ENCODE results near the gene OR10H4. TPM values are rescaled to one million over a fixed set of nuclear protein-coding genes. Genes with fewer than 3 reads are reported as not detected.
"Not testable (repeated sequence)": the region's sequence is repeated elsewhere in the genome, so short reads cannot be mapped to it uniquely, and the experiment has no call there.

OR10H4 gene
- total and polyA plus RNA-seq, 2 of the 8 experiments (the other 6 are each of a cell fraction or from before 2014, with no cell fraction given) = not detected

DNA sequence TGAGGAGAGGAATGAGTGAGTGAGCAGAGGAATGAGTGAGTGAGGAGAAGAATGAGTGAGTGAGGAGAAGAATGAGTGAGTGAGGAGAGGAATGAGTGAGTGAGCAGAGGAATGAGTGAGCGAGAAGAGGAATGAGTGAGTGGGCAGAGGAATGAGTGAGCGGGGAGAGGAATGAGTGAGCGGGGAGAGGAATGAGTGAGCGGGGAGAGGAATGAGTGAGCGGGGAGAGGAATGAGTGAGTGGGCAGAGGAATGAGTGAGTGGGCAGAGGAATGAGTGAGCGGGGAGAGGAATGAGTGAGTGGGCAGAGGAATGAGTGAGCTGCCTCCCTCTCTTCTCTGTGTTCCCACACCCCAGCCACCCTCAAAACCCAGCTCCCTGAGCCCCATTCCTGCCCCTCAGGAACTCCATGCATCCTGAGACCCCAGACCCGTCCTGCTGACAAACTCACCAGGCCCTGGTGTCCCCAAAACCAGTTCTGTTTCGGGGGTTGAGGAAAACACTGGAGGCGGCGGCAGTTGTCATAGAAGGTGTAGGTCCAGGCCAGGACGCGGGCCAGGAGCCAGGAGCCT is 15.0 kb upstream of the OR10H4 start:
- H3K56ac ChIP-seq (replicated peaks; ENCODE audit: insufficient read length, low read depth, low read length) = not testable (repeated sequence)

More for the DNA sequence above, 15.0 kb upstream of the OR10H4 start:
- H3K79me1 ChIP-seq (ENCODE audit: low read depth, low read length); H4K5ac ChIP-seq (ENCODE audit: insufficient read length, low read depth, low read length); H3K14ac ChIP-seq (ENCODE audit: insufficient read length); H3K4me3 ChIP-seq (ENCODE audit: extremely low read depth in 1 of 4, insufficient read depth in 2 of 4, low read depth in 3 of 4, low read length in 4 of 4); H3K4me2 ChIP-seq (ENCODE audit: insufficient read depth in 1 of 2, low read depth in 2 of 2, low read length in 2 of 2); H3K27me3 ChIP-seq (replicated peaks in 1 of 4; ENCODE audit: control insufficient read depth in 3 of 4, extremely low read depth in 1 of 4, insufficient read depth in 3 of 4, low read length in 3 of 4); H3K27ac ChIP-seq (ENCODE audit: low read depth, low read length); H3K36me3 ChIP-seq (ENCODE audit: control insufficient read depth in 2 of 4, insufficient read depth in 4 of 4, low read length in 3 of 4); H3K18ac ChIP-seq (ENCODE audit: extremely low read depth, low read length); H3K23me2 ChIP-seq (ENCODE audit: low read depth, low read length); H2BK20ac ChIP-seq (ENCODE audit: low read length); DNase-seq (ENCODE audit: low read depth in 1 of 2, low spot score in 2 of 2); FAIRE-seq; H2BK120ac ChIP-seq (replicated peaks; ENCODE audit: low read depth, low read length); H3K9ac ChIP-seq (replicated peaks in 1 of 4; ENCODE audit: extremely low read depth in 1 of 4, low read depth in 3 of 4, low read length in 3 of 4); H4K91ac ChIP-seq (replicated peaks; ENCODE audit: insufficient read length, low read length); H2BK15ac ChIP-seq (ENCODE audit: low read length); H2BK12ac ChIP-seq (ENCODE audit: low read depth, low read length); POLR2A ChIA-PET (ENCODE audit: partially characterized antibody); H3K4me1 ChIP-seq (replicated peaks in 1 of 4; ENCODE audit: control insufficient read depth in 3 of 4, insufficient read depth in 4 of 4, low read length in 3 of 4); H3K4ac ChIP-seq (replicated peaks; ENCODE audit: insufficient read length, low read depth, low read length); CTCF ChIA-PET (ENCODE audit: partially characterized antibody); H2AK5ac ChIP-seq (ENCODE audit: low read depth, low read length); H4K20me1 ChIP-seq (replicated peaks in 1 of 2; ENCODE audit: control insufficient read depth in 1 of 2, insufficient read depth in 2 of 2, low read length in 2 of 2); H2AFZ ChIP-seq (ENCODE audit: low read length); H4K8ac ChIP-seq (ENCODE audit: extremely low read depth, insufficient read depth, low read length); H3K79me2 ChIP-seq (ENCODE audit: control insufficient read depth in 1 of 2, insufficient read depth in 2 of 2, low read length in 2 of 2); H3K23ac ChIP-seq (ENCODE audit: insufficient read length); H2BK5ac ChIP-seq (ENCODE audit: low read depth, low read length): not testable (repeated sequence)
- 85% methylated on average over 9 of the region's 12 CpGs; no CpG with 5 or more reads in 1 of the 2 experiments for WGBS, 2 experiments (ENCODE audit: extremely low coverage in 1 of 2, insufficient coverage in 1 of 2, insufficient read length in 1 of 2, insufficient replicate concordance in 2 of 2, low coverage in 1 of 2, low lambda C conversion rate in 2 of 2, missing lambda C conversion rate in 1 of 2)
- peaks cover 63 to 78% of the 10 kb centered on the region in 2 experiments for H3K9me3 ChIP-seq (ENCODE audit: insufficient read depth in 2 of 2, low read depth in 1 of 2, low read length in 1 of 2)

Measured in H1 (cell line).